ENCODE data around the gene RAG2. TPM values are rescaled to one million over a fixed set of nuclear protein-coding genes. Genes with fewer than 3 reads are reported as not detected.

The RAG2 gene
- total RNA-seq, 1 experiment from 2014 or later, result not detected

DNA sequence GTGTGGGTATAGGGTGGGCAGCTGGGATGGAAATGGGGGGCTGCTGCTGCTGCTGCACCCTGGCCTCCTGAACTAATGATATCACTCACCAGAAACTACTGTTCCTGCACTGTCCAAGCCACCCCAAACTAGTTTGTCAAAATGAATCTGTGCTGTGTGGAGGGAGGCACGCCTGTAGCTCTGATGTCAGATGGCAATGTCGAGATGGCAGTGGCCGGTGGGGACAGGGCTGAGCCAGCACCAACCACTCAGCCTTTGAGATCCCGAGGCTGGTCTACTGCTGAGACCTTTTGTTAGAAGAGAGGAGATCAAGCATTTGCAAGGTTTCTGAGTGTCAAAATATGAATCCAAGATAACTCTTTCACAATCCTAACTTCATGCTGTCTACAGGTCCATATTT is 28.9 kb downstream of the RAG2 start:
- no peaks in the 10 kb centered on the region for H3K79me2 ChIP-seq (ENCODE audit: insufficient read depth, low read length)
- H4K8ac ChIP-seq (replicated peaks; ENCODE audit: insufficient read length, low read depth, low read length), result no peak overlapping the region
- H3K4me3 Mint-ChIP-seq, result no peak overlapping the region
- no peaks in the 10 kb centered on the region for H3K4me1 ChIP-seq (ENCODE audit: insufficient read depth, low read length)
- H3K56ac ChIP-seq (ENCODE audit: insufficient read length, low read depth, low read length), result no peak overlapping the region
- no peak overlapping the region for H2BK12ac ChIP-seq (ENCODE audit: insufficient read length, low read depth, low read length)
- no peak overlapping the region for H3K4ac ChIP-seq (ENCODE audit: low read depth, low read length)
- WGBS (ENCODE audit: extremely low coverage, insufficient read length, low lambda C conversion rate), result no CpG with 5 or more reads among the region's 4 CpGs
- H2AK5ac ChIP-seq (ENCODE audit: insufficient read length, low read length), result no peak overlapping the region
- H3K4me1 Mint-ChIP-seq, result peaks cover 6 to 10% of the 10 kb centered on the region in 2 experiments
- H3K18ac ChIP-seq (ENCODE audit: insufficient read length, low read depth, low read length), result no peak overlapping the region
- H3K23me2 ChIP-seq (ENCODE audit: insufficient read length, low read depth, low read length, poor library complexity, severe bottlenecking), result no peaks in the 10 kb centered on the region
- H3K27ac ChIP-seq (ENCODE audit: insufficient read length, low read depth, low read length), result no peak overlapping the region
- H4K91ac ChIP-seq (ENCODE audit: insufficient read length, low read depth, low read length), result no peak overlapping the region
- no peaks in the 10 kb centered on the region for H3K36me3 Mint-ChIP-seq (ENCODE audit: insufficient read depth in 1 of 3, low read depth in 3 of 3)
- no peak overlapping the region for H4K5ac ChIP-seq (ENCODE audit: insufficient read length, low read depth, low read length)
- H2AFZ ChIP-seq (ENCODE audit: low read length), result no peak overlapping the region
- no peaks in the 10 kb centered on the region for H3K79me1 ChIP-seq (ENCODE audit: insufficient read depth, low read depth, low read length, poor library complexity, severe bottlenecking)
- no peak for DNase-seq
- H2BK5ac ChIP-seq (ENCODE audit: insufficient read length, low read length), result no peak overlapping the region
- H3K23ac ChIP-seq (ENCODE audit: insufficient read length, low read depth, low read length), result no peak overlapping the region
- peaks cover 23% of the 10 kb centered on the region for H3K27me3 Mint-ChIP-seq (ENCODE audit: low read depth)
- H3K14ac ChIP-seq (ENCODE audit: insufficient read depth, low read length), result no peak overlapping the region
- no peak overlapping the region for H3K9ac ChIP-seq (ENCODE audit: extremely low read depth, insufficient read length, low read length)
- H2BK120ac ChIP-seq (ENCODE audit: low read depth, low read length, poor library complexity, severe bottlenecking), result no peak overlapping the region
- H3T11ph ChIP-seq (ENCODE audit: low read length), result no peak overlapping the region
- no peak overlapping the region for H2BK15ac ChIP-seq (ENCODE audit: low read depth, low read length)
- no peak overlapping the region; a peak in 1 of 7 replicates for H3K27ac Mint-ChIP-seq
- H3K9me3 Mint-ChIP-seq, result no peaks in the 10 kb centered on the region
- no peaks in the 10 kb centered on the region for H3K27me3 ChIP-seq (ENCODE audit: insufficient read depth, low read length)
- H3K9me3 ChIP-seq (ENCODE audit: control insufficient read depth, low read depth, low read length), result no peaks in the 10 kb centered on the region
- H4K20me1 ChIP-seq (ENCODE audit: control insufficient read depth, insufficient read depth, insufficient read length), result no peaks in the 10 kb centered on the region
- no peak overlapping the region for H3K4me2 ChIP-seq (ENCODE audit: insufficient read depth, insufficient read length, low read length)
- H2BK20ac ChIP-seq (ENCODE audit: low read depth, low read length, poor library complexity, severe bottlenecking), result no peak overlapping the region
- TF ChIP-seq, protein P1, sequence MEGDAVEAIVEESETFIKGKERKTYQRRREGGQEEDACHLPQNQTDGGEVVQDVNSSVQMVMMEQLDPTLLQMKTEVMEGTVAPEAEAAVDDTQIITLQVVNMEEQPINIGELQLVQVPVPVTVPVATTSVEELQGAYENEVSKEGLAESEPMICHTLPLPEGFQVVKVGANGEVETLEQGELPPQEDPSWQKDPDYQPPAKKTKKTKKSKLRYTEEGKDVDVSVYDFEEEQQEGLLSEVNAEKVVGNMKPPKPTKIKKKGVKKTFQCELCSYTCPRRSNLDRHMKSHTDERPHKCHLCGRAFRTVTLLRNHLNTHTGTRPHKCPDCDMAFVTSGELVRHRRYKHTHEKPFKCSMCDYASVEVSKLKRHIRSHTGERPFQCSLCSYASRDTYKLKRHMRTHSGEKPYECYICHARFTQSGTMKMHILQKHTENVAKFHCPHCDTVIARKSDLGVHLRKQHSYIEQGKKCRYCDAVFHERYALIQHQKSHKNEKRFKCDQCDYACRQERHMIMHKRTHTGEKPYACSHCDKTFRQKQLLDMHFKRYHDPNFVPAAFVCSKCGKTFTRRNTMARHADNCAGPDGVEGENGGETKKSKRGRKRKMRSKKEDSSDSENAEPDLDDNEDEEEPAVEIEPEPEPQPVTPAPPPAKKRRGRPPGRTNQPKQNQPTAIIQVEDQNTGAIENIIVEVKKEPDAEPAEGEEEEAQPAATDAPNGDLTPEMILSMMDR (conservative IDR thresholded peaks at IDR 0.05), result no peak

Measured in H9 (cell line).